Thyroid gland (tissue), 4 donors: ENCODE results near the gene LSM14A. TPM values are rescaled to one million over a fixed set of nuclear protein-coding genes. Genes with fewer than 3 reads are reported as not detected.
"Not testable (repeated sequence)": the region's sequence is repeated elsewhere in the genome, so short reads cannot be mapped to it uniquely, and the experiment has no call there.

Experiments used
- DNase-seq, 2 donors: peaks; one replicate each; pipeline ENCODE4 v3.0.0-alpha.2; 2019
- H3K27ac ChIP-seq, 3 donors: fragments of 200-600 bp; sonication (generic); 1 replicate in 2 of 3; 2 replicates in 1 of 3; pipeline ENCODE4 v1.5.1; 2016 to 2019; ENCODE audit warnings: mild to moderate bottlenecking in 1 of 3, moderate library complexity in 1 of 3
- H3K27me3 ChIP-seq: fragments of 200-600 bp; sonication (generic); one replicate; pipeline ENCODE4 v1.5.1; 2019
- H3K36me3 ChIP-seq, 2 donors: fragments of 200-600 bp; sonication (generic); one replicate each; pipeline ENCODE4 v1.5.1; 2016 to 2019
- H3K4me1 ChIP-seq, 2 donors: fragments of 200-600 bp; sonication (generic); one replicate each; pipeline ENCODE4 v1.5.1; 2017 to 2019
- H3K4me3 ChIP-seq, 3 donors: fragments of 200-600 bp; sonication (generic); replicated peaks in 1 of 3; 1 replicate in 2 of 3; 2 replicates in 1 of 3; pipeline ENCODE4 v1.5.1; 2016; ENCODE audit warnings: mild to moderate bottlenecking in 1 of 3
- H3K9me3 ChIP-seq: fragments of 200-600 bp; sonication (generic); one replicate; pipeline ENCODE4 v1.5.1; 2017
- CTCF ChIP-seq, 6 experiments: fragments of 200-600 bp in 3 of 6; fragments of 450-650 bp in 3 of 6; sonication (generic) in 3 of 6; IDR thresholded peaks; one replicate each; pipeline ENCODE4 v1.5.1; 2016 to 2019; ENCODE audit warnings: antibody characterized with exemption in 6 of 6, mild to moderate bottlenecking in 2 of 6, inconsistent platforms in 1 of 6, moderate library complexity in 1 of 6
- POLR2A ChIP-seq, 2 donors: fragments of 450-650 bp; IDR thresholded peaks; one replicate each; pipeline ENCODE4 v1.6.1; 2017; ENCODE audit warnings: antibody characterized with exemption in 2 of 2, mild to moderate bottlenecking in 2 of 2, moderate library complexity in 1 of 2
- WGBS, 2 donors: methylation state at CpG; one replicate each; pipeline ENCODE4 v1.1.5; 2017; 5-methylcytosine and 5-hydroxymethylcytosine counted together
- intact Hi-C: fragments of 100-400 bp; cut with DNase I; formaldehyde crosslinking; loops from one replicate; pipeline ENCODE4 v1.15.1; 2023
- total RNA-seq, 4 donors: library from RNA; depleted of rRNA; stranded (reverse); fragments of >200 nt; gene quantifications; one replicate each; pipeline ENCODE4 v1.2.3, GENCODE V29; 2016

Gene LSM14A
- total RNA-seq, 4 donors from 2014 or later, result 137 to 253 (median 168) TPM

GRCh38 chr19:34154401-34154800, 17.9 kb upstream of the LSM14A start:
- Histone ChIP-seq H3K4me1 (no peaks in the 10 kb centered on the region), H3K36me3 (no peaks in the 10 kb centered on the region), H3K27ac (no peak overlapping the region), H3K4me3 (no peak overlapping the region), H3K9me3 (no peaks in the 10 kb centered on the region), H3K27me3 (no peaks in the 10 kb centered on the region)
- no peak for DNase-seq
- WGBS, 2 donors, result 76 to 79% methylated on average over 2 of the region's 2 CpGs
- intact Hi-C loops, result no loop called here
- no peak for TF ChIP-seq POLR2A (IDR thresholded peaks at IDR 0.05)
- TF ChIP-seq CTCF (IDR thresholded peaks at IDR 0.05), result no peak

DNA sequence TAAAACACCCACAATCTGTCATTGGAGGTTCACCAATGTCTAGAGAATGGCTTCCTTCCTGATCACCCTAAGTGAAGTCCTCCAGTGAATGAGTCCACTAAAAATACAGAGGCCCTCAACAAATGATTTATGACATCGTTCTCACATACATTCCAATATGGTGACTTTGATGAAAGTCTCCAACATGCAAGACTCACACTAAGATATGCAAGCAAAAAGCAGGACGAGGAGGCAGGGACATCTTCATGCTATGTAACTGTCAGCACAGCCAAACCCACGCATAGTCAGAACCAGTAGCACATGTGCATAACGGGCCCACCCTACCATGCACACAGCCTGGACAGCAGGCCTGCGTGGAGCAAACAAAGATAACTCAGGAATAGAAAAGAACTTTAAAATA, 16.6 kb upstream of the LSM14A start:
- no peak for TF ChIP-seq POLR2A (IDR thresholded peaks at IDR 0.05)
- TF ChIP-seq CTCF (IDR thresholded peaks at IDR 0.05), result no peak
- H3K27me3 ChIP-seq, result no peaks in the 10 kb centered on the region
- H3K4me1 ChIP-seq, result no peaks in the 10 kb centered on the region
- H3K36me3 ChIP-seq, result no peaks in the 10 kb centered on the region
- 90 to 97% methylated on average over 5 of the region's 5 CpGs for WGBS, 2 donors
- no peak overlapping the region for H3K27ac ChIP-seq
- H3K4me3 ChIP-seq, result no peak overlapping the region
- no peaks in the 10 kb centered on the region for H3K9me3 ChIP-seq
- no peak for DNase-seq
- intact Hi-C loops, result no loop called here

DNA sequence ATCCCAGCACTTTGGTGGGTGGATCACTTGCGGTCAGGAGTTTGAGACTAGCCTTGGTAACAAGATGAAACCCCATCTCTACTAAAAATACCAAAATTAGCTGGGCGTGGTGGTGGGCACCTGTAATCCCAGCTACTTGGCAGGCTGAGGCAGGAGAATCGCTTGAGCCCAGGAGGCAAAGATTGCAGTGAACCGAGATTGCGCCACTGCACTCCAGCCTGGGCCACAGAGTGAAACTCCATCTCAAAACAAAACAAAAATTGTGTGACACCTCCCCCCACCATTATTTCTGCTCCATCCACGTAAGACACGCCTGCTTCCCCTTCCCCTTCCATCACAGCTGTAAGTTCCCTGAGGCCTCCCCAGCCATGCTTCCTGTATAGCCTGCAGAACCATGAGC, 13.3 kb upstream of the LSM14A start:
- H3K36me3 ChIP-seq, H3K27me3 ChIP-seq, intact Hi-C loops, H3K27ac ChIP-seq, H3K9me3 ChIP-seq, H3K4me3 ChIP-seq, DNase-seq, H3K4me1 ChIP-seq: not testable (repeated sequence)
- 85 to 86% methylated on average over 7 of the region's 7 CpGs for WGBS, 2 donors

- 84 to 92% methylated on average over 5 of the region's 5 CpGs for WGBS, 2 donors
- intact Hi-C loops, H3K36me3 ChIP-seq, H3K27ac ChIP-seq, H3K27me3 ChIP-seq, H3K4me3 ChIP-seq, H3K4me1 ChIP-seq, DNase-seq, H3K9me3 ChIP-seq: not testable (repeated sequence)
These were observed 12.8 kb upstream of the LSM14A start for GRCh38 chr19:34159541-34159940.

DNA sequence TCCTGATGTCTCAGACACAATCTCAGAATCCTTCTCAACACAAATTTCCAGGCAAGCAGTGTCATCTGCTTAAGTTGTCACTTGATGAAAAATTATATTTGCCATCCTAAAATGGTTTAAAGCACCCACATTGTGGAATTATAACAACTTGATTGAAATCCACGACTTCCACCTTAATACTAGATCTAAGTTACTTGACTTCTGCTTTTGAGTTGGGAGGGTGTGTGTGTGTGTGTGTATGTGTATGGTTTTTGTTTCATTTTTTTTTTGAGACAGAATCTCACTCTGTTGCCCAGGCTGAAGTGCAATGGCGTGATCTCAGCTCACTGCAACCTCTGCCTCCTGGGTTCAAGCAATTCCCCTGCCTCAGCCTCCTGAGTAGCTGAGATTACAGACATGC, 10.4 kb upstream of the LSM14A start:
- H3K4me3 ChIP-seq, DNase-seq, intact Hi-C loops, H3K9me3 ChIP-seq, H3K4me1 ChIP-seq, H3K27ac ChIP-seq, H3K36me3 ChIP-seq, H3K27me3 ChIP-seq: not testable (repeated sequence)
- WGBS, 2 donors, result 88 to 89% methylated on average over 2 of the region's 2 CpGs

DNA sequence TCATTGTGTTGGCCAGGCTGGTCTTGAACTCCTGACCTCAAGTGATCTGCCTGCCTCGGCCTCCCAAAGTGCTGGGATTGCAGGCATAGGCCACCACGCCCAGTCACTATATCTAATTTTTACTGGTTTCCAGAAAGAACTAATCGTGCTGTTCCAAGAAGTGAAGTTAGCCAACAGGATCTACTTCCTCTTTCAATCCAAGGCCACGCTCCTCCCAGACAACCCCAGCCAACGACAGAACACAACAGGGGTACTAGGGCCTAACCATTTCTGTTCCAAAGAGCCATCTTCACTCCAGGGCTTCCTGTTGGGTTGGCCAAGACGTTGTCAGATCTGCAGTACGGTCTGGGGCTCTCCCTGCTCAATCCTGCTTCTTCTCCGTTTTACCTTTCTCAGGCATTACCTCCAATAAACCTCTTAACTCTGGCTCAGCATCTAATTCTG, 7.0 kb upstream of the LSM14A start:
- Histone ChIP-seq H3K4me3 (no peak overlapping the region), H3K27me3 (no peaks in the 10 kb centered on the region), H3K36me3 (no peaks in the 10 kb centered on the region), H3K27ac (no peak overlapping the region), H3K4me1 (no peaks in the 10 kb centered on the region), H3K9me3 (no peaks in the 10 kb centered on the region)
- WGBS, 2 donors, result 90 to 93% methylated on average over 8 of the region's 8 CpGs
- TF ChIP-seq CTCF (IDR thresholded peaks at IDR 0.05) (no peak), POLR2A (IDR thresholded peaks at IDR 0.05) (no peak)
- no peak for DNase-seq
- intact Hi-C loops, result no loop called here

DNA sequence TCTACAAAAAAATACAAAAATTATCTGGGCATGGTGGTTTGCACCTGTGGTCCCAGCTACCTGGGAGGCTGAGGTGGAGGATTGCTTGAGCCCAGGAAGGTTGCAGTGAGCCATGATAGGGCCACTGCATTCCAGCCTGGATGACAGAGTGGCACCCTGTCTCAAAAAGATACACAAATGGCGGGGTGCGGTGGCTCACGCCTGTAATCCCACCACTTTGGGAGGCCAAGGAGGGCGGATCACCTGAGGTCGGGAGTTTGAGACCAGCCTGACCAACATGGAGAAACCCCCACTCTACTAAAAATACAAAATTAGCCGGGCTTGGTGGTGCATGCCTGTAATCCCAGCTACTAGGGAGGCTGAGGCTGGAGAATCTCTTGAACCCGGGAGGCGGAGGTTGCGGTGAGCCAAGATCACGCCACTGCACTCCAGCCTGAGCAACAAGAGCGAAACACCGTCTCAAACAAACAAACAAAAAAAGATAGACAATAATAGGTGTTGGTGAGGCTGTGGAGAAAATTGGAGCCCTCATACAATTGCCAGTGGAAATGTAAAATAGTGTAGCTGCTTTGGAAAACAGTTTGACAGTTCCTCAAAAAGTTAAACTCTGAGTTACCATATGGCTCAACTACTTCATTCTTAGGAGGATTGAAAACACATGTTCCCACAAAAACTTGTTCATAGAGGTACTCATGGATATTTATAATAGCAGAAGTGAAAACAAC, 2.7 kb upstream of the LSM14A start:
- not testable (repeated sequence) for H3K9me3 ChIP-seq, H3K4me3 ChIP-seq, DNase-seq, H3K36me3 ChIP-seq, H3K27ac ChIP-seq, H3K27me3 ChIP-seq
- intact Hi-C loops, result loop anchor here (10.0 kb wide), 1 partner anchor 175 kb away; no protein-coding TSS in a partner anchor
- WGBS, 2 donors, result 97% methylated on average over 12 of the region's 12 CpGs
- peaks cover 17 to 21% of the 10 kb centered on the region in 2 donors for H3K4me1 ChIP-seq
